B cell (primary cell): ENCODE results near the gene SCN10A. TPM values are rescaled to one million over a fixed set of nuclear protein-coding genes. Genes with fewer than 3 reads are reported as not detected.

ENCODE experiments used
- ATAC-seq: fragments of 200-7000 bp; cut with Tn5 transposase; one replicate; pipeline ENCODE4 v1.10.0; 2021; ENCODE audit warnings: low read depth, mild to moderate bottlenecking, moderate number of reproducible peaks, moderate library complexity
- CTCF ChIA-PET: fragments of 350-600 bp; sonication (Branson Sonifier 250); formaldehyde crosslinking; loops from one replicate; lab custom pipeline; 2021; ENCODE audit warnings: antibody characterized with exemption, inconsistent platforms; lab: Charles Lee
- POLR2A ChIA-PET: fragments of 350-600 bp; sonication (Branson Sonifier 250); formaldehyde crosslinking; loops from one replicate; lab custom pipeline; 2021; ENCODE audit warnings: antibody characterized with exemption; lab: Charles Lee
- DNase-seq: peaks from one replicate; pipeline ENCODE4 v3.0.0; 2013
- H2AFZ ChIP-seq: 2 replicates; pipeline ENCODE4 v1.6.1; 2012; ENCODE audit warnings: mild to moderate bottlenecking, low read depth, low read length; ENCODE audit not compliant: insufficient read depth, poor library complexity, severe bottlenecking
- H3K27ac ChIP-seq, 2 donors: 1 replicate in 1 of 2; 2 replicates in 1 of 2; pipeline ENCODE4 v1.5.1; 2012 to 2013; ENCODE audit warnings: low read length in 2 of 2, mild to moderate bottlenecking in 2 of 2, moderate library complexity in 1 of 2
- H3K27me3 ChIP-seq, 4 experiments: fragments of 200-600 bp in 1 of 4; sonication (generic) in 1 of 4; replicated peaks in 1 of 4; 1 replicate in 2 of 4; 2 replicates in 2 of 4; pipeline versions ENCODE4 v1.6.1 to v1.7.0; 2013 to 2016; ENCODE audit warnings: low read length in 3 of 4, mild to moderate bottlenecking in 2 of 4, mixed read lengths in 1 of 4, moderate library complexity in 1 of 4; ENCODE audit not compliant: insufficient read depth in 4 of 4, control insufficient read depth in 3 of 4; ENCODE audit errors: control extremely low read depth in 1 of 4
- H3K36me3 ChIP-seq, 2 experiments: replicated peaks in 1 of 2; 1 replicate in 1 of 2; 2 replicates in 1 of 2; pipeline versions ENCODE4 v1.6.1 to v1.7.1; 2013; ENCODE audit warnings: low read length in 1 of 2; ENCODE audit not compliant: insufficient read depth in 2 of 2, control insufficient read depth in 1 of 2; ENCODE audit errors: control extremely low read depth in 1 of 2, extremely low read depth in 1 of 2
- H3K4me1 ChIP-seq, 2 donors: fragments of 200-600 bp in 1 of 2; sonication (generic) in 1 of 2; 1 replicate in 1 of 2; 2 replicates in 1 of 2; pipeline versions ENCODE4 v1.5.1 to v1.6.1; 2013 to 2017; ENCODE audit warnings: low read length in 2 of 2; ENCODE audit not compliant: control insufficient read depth in 2 of 2, insufficient read depth in 2 of 2
- H3K4me2 ChIP-seq: replicated peaks from 2 replicates; pipeline ENCODE3; 2012; ENCODE audit warnings: mild to moderate bottlenecking, low read depth, low read length; ENCODE audit not compliant: poor library complexity, severe bottlenecking
- H3K4me3 ChIP-seq, 5 experiments: fragments of 200-600 bp in 1 of 5; sonication (generic) in 1 of 5; 1 replicate in 3 of 5; 2 replicates in 2 of 5; pipeline versions ENCODE4 v1.5.1 to v1.7.0; 2011 to 2016; ENCODE audit warnings: low read length in 4 of 5, mild to moderate bottlenecking in 4 of 5, low read depth in 2 of 5, control low read depth in 1 of 5, moderate library complexity in 1 of 5; ENCODE audit not compliant: insufficient read depth in 1 of 5; ENCODE audit errors: control extremely low read depth in 1 of 5, extremely low read depth in 1 of 5
- H3K79me2 ChIP-seq: fragments of 200-600 bp; sonication (generic); one replicate; pipeline ENCODE4 v1.6.0; 2016; ENCODE audit warnings: low read length; ENCODE audit not compliant: control insufficient read depth, insufficient read depth
- H3K9ac ChIP-seq: fragments of 200-600 bp; sonication (generic); 2 replicates; pipeline ENCODE4 v1.6.1; 2017; ENCODE audit warnings: mild to moderate bottlenecking, low read length, moderate library complexity
- H3K9me3 ChIP-seq, 3 donors: one replicate each; pipeline versions ENCODE4 v1.6.1 to v1.7.1; 2013; ENCODE audit warnings: low read length in 2 of 3; ENCODE audit not compliant: control insufficient read depth in 2 of 3, insufficient read depth in 1 of 3; ENCODE audit errors: control extremely low read depth in 1 of 3
- H4K20me1 ChIP-seq: 2 replicates; pipeline ENCODE4 v1.6.0; 2012; ENCODE audit warnings: mild to moderate bottlenecking, low read length; ENCODE audit not compliant: insufficient read depth, control insufficient read depth, poor library complexity, severe bottlenecking
- H3K27ac Mint-ChIP-seq: one replicate; pipeline ENCODE4 v1.8.0; 2021; ENCODE audit warnings: mixed read lengths
- H3K27me3 Mint-ChIP-seq: one replicate; pipeline ENCODE4 v1.8.0; 2021; ENCODE audit warnings: mixed read lengths
- H3K4me1 Mint-ChIP-seq: one replicate; pipeline ENCODE4 v1.8.0; 2021; ENCODE audit warnings: mixed read lengths
- H3K4me3 Mint-ChIP-seq: one replicate; pipeline ENCODE4 v1.8.0; 2021; ENCODE audit warnings: mixed read lengths
- H3K9me3 Mint-ChIP-seq: one replicate; pipeline ENCODE4 v1.8.0; 2022; ENCODE audit warnings: mixed read lengths; ENCODE audit not compliant: insufficient read depth
- EZH2 ChIP-seq: IDR thresholded peaks from 2 replicates; pipeline ENCODE4 v1.6.1; 2012; ENCODE audit warnings: borderline replicate concordance, low read depth, mild to moderate bottlenecking, moderate library complexity, low read length; ENCODE audit not compliant: insufficient read depth, poor library complexity, severe bottlenecking
- WGBS: methylation state at CpG from one replicate; pipeline ENCODE4 v1.1.5; 2013; ENCODE audit warnings: missing lambda C conversion rate; ENCODE audit not compliant: insufficient coverage; 5-methylcytosine and 5-hydroxymethylcytosine counted together
- intact Hi-C: fragments of 100-400 bp; cut with micrococcal nuclease; formaldehyde crosslinking; loops from one replicate; pipeline ENCODE4 v1.10.0; 2022
- polyA plus RNA-seq: library from polyadenylated mRNA; depleted of rRNA; stranded (reverse); fragments of >200 nt; gene quantifications from 2 replicates; pipeline ENCODE4 v1.2.3, GENCODE V29; 2012
- total RNA-seq, 2 donors: library from RNA; stranded (reverse); fragments of 120-200 nt in 1 of 2; gene quantifications; 1 replicate in 1 of 2; 2 replicates in 1 of 2; pipeline versions ENCODE4 v1.2.3 to v1.2.4, GENCODE V29; 2013 to 2022
- TF ChIP-seq, protein P1 (sequence below): fragments of 200-600 bp; IDR thresholded peaks from one replicate; pipeline ENCODE4 v1.8.0; 2022; ENCODE audit warnings: antibody characterized with exemption, mild to moderate bottlenecking

SCN10A gene
- total and polyA plus RNA-seq, 2 donors (not counting 1 experiment from before 2014, with no cell fraction given), result not detected

DNA sequence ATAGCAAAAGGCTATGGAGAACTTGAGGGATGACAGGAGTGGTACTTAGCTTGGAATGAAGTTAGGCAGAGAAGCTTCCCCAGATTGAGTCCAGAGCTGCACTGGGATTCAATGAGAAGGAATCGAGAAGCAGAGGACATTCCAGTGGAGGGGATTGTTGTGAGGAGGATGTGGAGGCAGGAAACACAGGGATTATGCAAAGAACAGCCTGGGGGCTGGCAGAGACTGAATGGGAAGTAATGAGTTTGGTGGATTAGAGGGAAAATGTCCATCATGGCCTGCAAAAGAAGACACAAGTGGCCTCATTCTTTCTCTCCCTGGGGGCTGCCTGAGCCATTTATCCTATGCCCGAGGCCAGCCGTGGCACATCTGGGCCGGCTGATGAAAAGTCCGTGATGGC is 20.5 kb upstream of the SCN10A start:
- Histone ChIP-seq H3K36me3 (no peaks in the 10 kb centered on the region), H3K27ac (no peak overlapping the region), H4K20me1 (no peaks in the 10 kb centered on the region), H3K9ac (no peak overlapping the region), H3K79me2 (no peaks in the 10 kb centered on the region), H3K4me1 (no peaks in the 10 kb centered on the region), H2AFZ (no peak overlapping the region), H3K9me3 (no peaks in the 10 kb centered on the region), H3K4me3 (no peak overlapping the region), H3K4me2 (no peak overlapping the region), H3K27me3 (no peaks in the 10 kb centered on the region)
- Mint-ChIP-seq H3K27ac (no peak overlapping the region), H3K4me1 (no peaks in the 10 kb centered on the region), H3K9me3 (no peaks in the 10 kb centered on the region), H3K27me3 (peaks cover 11% of the 10 kb centered on the region), H3K4me3 (no peak overlapping the region)
- WGBS, result 55% methylated on average over 1 of the region's 5 CpGs
- ChIA-PET POLR2A (no interaction called here), CTCF (no interaction called here)
- intact Hi-C loops, result no loop called here
- TF ChIP-seq, protein P1, sequence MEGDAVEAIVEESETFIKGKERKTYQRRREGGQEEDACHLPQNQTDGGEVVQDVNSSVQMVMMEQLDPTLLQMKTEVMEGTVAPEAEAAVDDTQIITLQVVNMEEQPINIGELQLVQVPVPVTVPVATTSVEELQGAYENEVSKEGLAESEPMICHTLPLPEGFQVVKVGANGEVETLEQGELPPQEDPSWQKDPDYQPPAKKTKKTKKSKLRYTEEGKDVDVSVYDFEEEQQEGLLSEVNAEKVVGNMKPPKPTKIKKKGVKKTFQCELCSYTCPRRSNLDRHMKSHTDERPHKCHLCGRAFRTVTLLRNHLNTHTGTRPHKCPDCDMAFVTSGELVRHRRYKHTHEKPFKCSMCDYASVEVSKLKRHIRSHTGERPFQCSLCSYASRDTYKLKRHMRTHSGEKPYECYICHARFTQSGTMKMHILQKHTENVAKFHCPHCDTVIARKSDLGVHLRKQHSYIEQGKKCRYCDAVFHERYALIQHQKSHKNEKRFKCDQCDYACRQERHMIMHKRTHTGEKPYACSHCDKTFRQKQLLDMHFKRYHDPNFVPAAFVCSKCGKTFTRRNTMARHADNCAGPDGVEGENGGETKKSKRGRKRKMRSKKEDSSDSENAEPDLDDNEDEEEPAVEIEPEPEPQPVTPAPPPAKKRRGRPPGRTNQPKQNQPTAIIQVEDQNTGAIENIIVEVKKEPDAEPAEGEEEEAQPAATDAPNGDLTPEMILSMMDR, result no peak
- TF ChIP-seq EZH2, result no peak
- no peak for DNase-seq
- no peak for ATAC-seq

DNA sequence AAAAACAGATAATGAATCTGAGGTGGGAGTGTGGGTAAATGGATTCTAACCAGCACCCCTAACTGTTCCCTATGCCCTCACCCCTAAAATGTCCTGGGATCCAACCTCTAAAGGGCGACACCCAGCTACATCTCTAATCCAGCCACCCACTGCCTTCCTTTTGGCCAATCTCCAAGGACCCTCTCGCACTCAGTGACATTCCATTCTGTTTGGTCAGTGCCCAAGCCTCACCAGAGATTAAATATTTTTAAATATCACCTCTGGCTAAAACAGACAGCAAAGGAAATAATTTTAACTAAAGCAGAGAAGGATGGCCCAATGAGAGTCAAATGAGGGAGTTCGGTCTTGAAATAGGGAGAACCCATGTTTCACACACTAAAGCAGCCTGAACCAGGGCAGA is 19.9 kb upstream of the SCN10A start:
- POLR2A ChIA-PET, result no interaction called here

More for the DNA sequence above, 19.9 kb upstream of the SCN10A start:
- H2AFZ ChIP-seq, result no peak overlapping the region
- no peak for ATAC-seq
- no peaks in the 10 kb centered on the region for H3K79me2 ChIP-seq
- H3K27ac ChIP-seq, result no peak overlapping the region
- no peaks in the 10 kb centered on the region for H4K20me1 ChIP-seq
- no peaks in the 10 kb centered on the region for H3K4me1 ChIP-seq
- Mint-ChIP-seq H3K27me3 (peaks cover 9% of the 10 kb centered on the region), H3K27ac (no peak overlapping the region), H3K4me1 (no peaks in the 10 kb centered on the region), H3K9me3 (no peaks in the 10 kb centered on the region), H3K4me3 (no peak overlapping the region)
- no peaks in the 10 kb centered on the region for H3K36me3 ChIP-seq
- H3K27me3 ChIP-seq, result no peaks in the 10 kb centered on the region
- 60% methylated on average over 2 of the region's 3 CpGs for WGBS
- TF ChIP-seq, protein P1, result no peak
- TF ChIP-seq EZH2, result no peak
- no peak for DNase-seq
- no peaks in the 10 kb centered on the region for H3K9me3 ChIP-seq
- intact Hi-C loops, result no loop called here
- H3K9ac ChIP-seq, result no peak overlapping the region
- CTCF ChIA-PET, result no interaction called here
- no peak overlapping the region for H3K4me2 ChIP-seq
- H3K4me3 ChIP-seq, result no peak overlapping the region
